C1 segment of cervical spinal cord (tissue), 14 donors: Measurements from ENCODE around the gene JARID2.
"Not testable (repeated sequence)": the region's sequence is repeated elsewhere in the genome, so short reads cannot be mapped to it uniquely, and the experiment has no call there.

Experiments
- DNase-seq, 14 donors: peaks; one replicate each; lab custom pipeline; 2025; lab: John Stamatoyannopoulos, UW

The JARID2 gene

DNA sequence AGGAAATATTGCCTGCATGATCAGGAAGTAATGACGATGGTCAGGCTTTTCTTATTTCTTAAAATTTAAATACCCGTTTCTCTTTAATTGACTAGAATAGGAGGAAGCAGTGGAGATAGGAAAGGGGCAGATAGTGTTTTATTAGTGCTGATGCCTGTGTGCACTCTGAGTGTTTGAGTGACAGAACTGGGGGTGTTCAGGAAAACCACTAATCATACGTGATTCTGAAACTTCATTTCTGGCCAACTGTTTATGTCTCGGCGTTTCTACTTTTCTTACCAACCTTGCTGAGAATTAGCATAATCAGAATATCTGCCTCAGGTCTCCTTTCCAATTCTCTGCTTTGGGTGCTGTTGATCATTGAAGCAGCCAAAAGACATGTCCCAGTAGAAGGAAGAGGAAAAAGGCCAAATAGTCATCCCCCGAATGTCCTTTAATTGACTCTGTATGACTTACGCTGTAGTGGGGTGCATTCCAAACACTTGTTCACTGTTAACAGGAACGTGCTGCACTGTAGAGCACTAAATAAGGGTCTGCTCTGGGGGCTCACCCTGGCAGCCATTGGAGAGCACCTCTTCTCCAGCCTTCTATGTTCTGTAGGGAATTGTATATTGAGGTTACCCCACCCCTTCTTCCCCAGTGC, 152.9 kb downstream of the JARID2 start:
- no peak for DNase-seq

DNA sequence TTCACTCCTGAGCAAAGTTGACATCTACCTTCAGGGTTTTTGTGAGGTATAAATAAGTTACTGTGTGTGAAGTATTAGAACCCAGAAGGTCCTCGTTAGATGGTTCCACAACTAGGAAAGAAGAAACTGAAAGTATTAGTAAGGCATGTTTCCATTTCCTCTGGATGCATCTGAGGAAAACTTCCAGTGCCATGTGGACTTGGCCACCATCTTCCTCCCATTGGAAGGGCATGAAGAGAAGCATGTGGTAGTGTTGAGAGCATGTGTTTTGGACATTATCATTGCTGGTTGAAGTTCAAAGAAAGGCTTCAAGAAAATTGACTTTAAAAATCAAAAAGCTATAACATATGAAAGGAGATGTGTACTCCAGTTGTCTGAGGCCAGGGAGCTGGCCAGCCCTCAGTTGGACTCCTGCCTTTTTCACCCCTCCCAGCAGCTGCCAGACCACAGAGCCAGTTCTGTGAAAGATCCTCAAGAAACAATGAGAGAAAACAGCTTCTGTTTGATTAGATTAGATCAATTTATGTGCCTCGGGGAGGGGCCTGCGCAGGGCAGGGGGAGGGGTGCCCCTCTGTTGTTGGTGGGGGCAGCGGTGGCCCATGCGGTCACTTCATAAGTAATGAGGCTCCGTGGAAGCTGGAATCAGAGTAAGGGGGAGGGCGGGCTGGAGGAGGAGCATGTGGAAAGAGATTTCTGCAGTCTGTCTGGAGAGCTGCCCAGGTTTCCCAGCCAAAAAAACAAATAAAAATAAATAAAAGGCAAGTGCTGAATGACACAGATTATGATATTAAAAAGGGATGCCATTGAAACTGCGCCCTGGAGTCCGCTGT, 154.0 kb downstream of the JARID2 start:
- DNase-seq: peak in 12 of 14 donors; percentile 38 to 90 (median 75)

DNA sequence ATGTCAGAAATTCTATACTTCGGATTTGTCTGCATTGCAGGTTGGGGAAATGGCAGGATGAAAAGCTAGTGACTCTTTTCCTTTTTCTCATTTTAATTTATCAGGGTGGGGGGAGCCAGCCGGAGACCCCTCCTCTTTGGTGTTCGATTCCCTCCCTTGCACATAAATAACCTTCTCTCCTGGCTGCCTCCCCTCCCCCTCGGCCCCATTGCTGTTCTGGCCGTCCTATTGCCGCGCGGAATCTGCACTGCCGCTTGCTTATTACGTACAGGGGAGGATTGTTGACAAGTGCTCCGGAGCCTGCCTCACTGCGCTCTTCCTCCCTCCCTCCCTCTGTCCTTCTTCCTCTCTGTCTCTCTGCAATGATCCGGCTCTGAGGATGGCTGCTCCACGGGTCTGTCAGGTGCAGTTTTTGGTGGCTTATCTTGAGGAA, 154.7 kb downstream of the JARID2 start:
- DNase-seq: peak in 12 of 14 donors; percentile 38 to 87 (median 60)

- no peak for DNase-seq
These were observed 155.3 kb downstream of the JARID2 start for GRCh38 chr6:15401120-15401519.

DNA sequence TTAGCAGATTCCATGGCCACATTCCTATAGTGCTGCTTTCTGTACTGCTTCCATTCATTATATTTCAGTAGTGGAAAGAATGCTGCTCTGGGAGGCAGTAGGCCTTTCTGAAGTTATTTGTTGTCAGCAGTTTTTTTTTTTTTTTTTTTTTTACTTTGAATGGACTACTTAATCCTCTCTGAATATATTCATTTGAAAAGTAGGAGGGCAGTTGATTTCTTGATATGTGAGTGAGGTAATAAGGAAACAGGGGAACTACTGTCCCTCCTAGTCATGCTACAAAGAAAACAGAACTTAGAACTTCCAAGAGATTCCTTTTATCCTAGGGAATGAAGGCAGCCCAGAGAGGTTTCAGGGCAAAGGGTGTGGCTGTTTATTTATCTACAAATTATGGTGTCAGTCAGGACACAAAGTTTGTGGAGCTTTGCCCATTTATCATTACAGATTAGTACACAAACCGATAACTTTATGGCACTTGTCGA, 155.9 kb downstream of the JARID2 start:
- no peak for DNase-seq

DNA sequence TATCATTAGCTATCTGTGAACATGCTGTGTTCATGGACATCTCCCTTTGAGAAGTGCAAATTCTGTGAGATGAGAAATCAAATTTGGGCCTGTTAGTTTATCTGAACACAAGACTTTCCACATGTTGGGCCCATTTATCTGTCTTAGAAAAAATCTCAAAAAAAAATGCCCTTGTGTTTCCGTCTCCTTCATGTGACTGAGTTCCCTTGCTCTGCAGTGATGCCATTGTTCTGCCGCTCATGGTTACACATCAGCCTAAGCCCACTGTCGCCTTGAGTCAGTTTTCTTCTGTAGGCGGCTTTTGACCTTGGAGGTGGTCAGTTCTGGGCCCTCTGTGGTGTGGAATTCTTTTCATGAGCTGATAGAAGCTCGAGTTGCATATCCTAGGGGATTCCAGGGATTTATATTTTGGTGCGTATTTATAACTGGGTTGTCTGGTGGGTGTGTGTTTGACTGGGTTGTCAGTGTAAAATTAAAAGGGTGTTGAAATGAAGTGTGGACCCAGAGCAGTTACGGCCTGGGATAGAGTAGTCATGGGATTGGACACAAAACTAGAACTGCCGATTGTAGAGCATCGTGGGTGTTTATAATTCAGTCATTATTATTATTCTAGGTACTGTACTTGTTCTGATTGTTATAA, 156.7 kb downstream of the JARID2 start:
- DNase-seq: peak in 5 of 14 donors; percentile 10 to 29 (median 27)

GRCh38 chr6:15403094-15403755, 157.4 kb downstream of the JARID2 start:
- DNase-seq: no peak

DNA sequence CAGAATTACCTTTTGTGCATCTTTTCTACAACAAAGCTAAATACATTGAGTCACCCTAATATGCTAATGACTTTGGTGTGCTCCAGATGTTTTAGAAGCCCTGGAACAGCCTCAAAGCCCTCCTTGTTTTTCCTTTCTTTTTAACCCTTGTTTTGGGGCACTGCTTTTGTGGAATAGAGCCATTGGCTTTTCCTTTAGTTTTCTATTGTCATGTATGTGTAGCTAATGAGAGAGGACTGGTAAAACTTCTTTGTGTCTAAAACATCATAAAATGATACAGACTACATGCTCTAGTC, 158.8 kb downstream of the JARID2 start:
- DNase-seq: no peak

DNA sequence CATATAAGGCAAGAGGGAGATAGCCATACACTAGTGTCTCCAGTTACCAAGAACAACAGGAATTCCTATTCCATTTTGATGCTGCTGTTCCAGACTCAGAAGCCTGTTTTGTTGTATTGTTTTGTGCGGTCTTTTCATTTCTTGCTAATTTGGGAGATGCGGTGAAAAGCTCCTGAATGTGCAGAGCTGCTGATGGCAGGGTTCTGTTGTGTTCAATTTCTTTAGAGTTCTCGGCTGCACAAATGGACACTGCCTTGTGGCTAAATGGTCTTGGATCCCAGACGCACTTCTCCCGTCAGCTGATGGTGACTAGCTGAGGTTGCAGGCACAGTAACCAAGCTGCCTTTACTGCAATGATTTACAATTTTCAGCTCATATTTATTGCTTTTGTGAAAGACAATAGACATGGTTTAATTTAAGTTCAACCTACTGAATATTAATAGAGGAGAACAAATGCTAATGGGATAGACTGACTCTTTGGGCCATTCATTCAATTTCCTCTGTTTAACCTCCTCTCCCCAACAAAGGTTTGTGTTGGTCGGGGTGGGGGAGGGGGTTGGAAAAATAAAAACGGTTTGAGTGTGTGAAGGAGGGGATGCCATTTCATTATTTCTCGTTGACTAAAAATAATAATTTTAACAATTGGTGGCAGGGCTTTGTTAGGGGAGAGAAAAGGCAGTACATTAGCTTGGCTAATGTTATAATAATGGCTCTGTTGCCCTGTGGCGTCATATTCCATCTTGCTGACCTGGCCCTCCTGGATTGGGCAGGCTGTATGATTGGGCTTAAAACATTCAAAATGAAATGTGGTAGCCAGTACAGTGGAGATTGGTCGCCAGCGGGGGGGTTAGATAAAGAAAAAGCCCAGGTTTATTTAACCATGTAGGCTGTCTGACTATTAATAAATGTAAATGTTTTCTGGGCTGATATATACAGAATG, 159.5 kb downstream of the JARID2 start:
- DNase-seq: peak in 3 of 14 donors; percentile 21 to 38 (median 23)

DNA sequence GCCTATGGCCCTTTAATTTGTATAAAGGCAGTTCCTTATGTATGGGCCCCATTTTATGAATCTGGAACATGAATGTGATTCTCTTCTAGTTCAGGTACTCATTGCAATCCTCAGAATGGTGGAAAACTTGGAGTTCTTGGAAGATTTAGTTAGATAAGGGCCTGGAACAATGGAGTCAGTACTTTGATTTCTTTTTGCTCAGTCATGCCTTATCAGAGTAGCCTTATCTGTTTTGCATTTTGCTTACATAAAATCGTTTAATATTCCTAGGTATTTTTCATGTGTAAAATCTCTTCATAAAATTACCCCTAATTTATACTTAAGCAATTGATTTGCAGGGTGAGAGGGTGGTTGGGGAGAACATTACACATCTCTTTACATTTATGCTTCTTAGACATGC, 160.6 kb downstream of the JARID2 start:
- DNase-seq: no peak

DNA sequence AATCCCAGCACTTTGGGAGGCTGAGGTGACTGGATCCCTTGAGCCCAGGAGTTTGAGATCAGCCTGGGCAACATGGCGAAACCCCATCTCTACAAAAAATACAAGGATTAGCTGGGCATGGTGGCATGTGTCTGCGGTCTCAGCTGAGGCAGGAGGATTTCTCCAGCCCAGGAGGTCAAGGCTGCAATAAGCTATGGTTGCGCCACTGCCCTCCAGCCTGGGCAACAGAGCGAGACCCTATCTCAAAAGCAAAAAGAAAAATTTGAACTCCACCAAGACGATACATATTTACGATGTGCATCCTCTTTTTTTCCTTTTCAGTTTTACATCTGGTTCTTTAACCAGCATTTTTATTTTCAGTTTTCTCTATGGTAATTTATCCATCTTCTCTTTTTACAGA, 162.1 kb downstream of the JARID2 start:
- no peak for DNase-seq

- DNase-seq: no peak
These were observed 162.9 kb downstream of the JARID2 start for GRCh38 chr6:15408758-15409157.

DNA sequence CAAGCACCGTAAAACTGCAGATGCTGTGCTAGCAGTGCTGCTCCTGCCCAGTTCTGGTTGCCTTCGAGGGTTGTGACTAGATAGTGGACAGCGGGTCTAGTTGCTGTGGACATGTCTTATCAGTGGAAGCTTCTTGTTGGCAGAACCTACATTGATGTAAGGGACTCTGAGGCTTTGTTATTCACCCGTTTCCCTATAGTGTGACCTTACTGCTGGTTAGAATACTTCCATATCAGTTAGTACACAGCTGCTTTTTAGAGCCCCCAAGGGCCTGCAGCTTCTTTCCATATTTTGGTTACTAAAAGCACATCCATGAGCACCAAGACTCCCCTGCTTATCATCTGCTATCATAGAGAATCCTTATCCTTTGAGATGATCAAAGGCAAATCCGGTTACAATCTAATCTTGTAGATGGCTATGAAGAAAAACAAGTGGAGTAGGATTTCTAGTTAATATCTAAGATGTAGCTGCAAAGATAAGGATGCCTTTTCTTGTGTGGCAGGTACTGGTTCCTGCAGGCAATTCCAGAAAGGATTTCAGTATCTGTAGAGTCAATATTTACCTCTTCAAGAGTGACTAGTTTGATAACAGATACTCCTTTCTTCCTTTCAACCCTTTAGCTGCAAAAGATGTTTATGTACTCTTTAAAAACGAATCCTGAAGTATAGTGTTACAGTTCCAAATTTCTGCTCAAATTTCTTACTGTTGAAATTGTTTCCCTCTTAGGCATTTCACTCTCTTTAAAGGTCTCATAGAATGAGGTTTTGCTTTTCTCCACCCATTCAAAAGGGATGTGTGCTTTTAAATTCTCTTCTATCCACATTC, 163.6 kb downstream of the JARID2 start:
- DNase-seq: no peak

DNA sequence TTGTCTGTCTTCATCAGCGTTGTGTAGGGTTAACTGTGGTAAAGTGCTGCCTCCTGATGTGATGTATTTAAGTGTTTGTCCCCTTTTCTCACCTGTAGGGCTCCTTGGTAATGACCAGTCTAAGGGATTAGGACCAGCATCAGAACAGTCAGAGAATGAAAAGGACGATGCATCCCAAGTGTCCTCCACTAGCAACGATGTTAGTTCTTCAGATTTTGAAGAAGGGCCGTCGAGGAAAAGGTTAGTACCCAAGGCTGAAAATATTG, 164.2 kb downstream of the JARID2 start:
- DNase-seq: no peak

DNA sequence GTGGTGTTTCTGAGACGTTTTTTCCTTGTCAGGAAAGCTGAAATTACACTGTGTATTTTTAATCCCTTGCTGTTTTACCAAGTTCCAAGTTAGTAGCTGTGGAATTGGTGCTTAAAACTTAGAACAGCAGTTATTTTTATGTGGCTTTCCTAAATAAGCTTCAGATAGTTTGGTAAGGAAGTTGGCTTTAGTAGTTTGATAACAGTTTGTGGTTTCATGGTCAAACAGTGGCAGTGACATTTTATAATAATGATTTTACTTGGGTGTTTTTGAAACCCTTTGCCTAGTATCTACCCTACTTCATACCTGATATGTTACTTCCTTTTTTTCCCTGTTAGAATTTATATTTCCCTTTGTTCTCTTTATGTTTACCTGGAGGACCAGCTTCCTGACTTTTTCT, 164.9 kb downstream of the JARID2 start:
- no peak for DNase-seq

GRCh38 chr6:15411766-15412165, 165.9 kb downstream of the JARID2 start:
- DNase-seq: no peak

- no peak for DNase-seq
These were observed 166.9 kb downstream of the JARID2 start for GRCh38 chr6:15412767-15413166.

DNA sequence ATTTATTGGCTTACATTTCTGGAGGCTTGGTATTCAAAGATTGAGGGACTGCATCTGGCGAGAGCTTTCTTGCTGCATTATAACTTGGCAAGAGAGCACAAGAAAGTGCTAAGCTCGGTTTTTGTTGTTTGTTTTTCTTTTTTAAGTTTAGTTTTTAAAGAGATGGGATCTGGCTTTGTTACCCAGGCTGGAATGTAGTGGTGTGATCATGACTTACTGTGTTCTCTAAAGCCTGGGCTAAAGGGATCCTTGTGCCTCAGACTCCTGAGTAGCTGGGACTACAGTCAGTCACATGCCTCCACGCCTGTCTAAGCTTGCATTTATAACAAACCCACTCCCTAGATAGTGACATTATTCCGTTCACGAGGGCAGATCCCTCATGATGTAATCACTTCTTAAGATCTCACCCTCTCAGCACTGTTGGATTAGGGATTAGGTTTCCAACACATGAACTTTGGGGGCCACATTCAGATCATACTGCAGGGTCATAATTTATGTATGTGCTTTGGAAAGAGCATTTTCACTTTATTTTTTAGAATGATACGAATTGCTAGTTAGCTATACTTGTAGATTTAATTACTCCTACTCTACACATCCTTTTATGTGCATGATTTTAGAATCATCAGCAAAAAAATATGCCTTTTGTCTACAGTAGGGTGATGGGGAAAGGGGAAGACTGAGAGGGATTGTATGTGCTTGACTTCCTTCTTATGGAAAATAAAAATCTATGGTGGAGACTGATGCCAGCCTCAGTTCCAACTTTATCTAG, 167.8 kb downstream of the JARID2 start:
- DNase-seq: no peak

GRCh38 chr6:15414235-15414612, 168.4 kb downstream of the JARID2 start:
- no peak for DNase-seq

DNA sequence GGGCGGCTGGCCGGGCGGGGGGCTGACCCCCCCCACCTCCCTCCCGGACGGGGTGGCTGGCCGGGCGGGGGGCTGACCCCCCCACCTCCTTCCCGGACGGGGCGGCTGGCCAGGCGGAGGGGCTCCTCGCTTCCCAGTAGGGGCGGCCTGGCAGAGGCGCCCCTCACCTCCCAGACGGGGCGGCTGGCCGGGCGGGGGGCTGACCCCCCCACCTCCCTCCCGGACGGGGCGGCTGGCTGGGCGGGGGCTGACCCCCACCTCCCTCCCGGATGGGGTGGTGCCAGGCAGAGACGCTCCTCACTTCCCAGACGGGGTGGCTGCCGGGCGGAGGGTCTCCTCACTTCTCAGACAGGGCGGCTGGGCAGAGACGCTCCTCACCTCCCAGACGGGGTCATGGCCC, 169.8 kb downstream of the JARID2 start:
- DNase-seq: not testable (repeated sequence)
